DOHH2 (cell line): Measurements from ENCODE around the gene MATN3.

ENCODE experiments used
- EZH2phosphoT487 ChIP-seq: fragments of 200-600 bp; sonication (generic); IDR thresholded peaks from 2 replicates; pipeline ENCODE4 v1.6.1; 2017; ENCODE audit warnings: borderline replicate concordance, mild to moderate bottlenecking, antibody characterized with exemption, low read length, moderate library complexity, mixed read lengths
- TF ChIP-seq, protein P1 (sequence below): fragments of 200-600 bp; sonication (generic); IDR thresholded peaks from one replicate; pipeline ENCODE4 v1.5.1; 2014; ENCODE audit warnings: antibody characterized with exemption, mild to moderate bottlenecking, low read depth, low read length; ENCODE audit not compliant: poor library complexity, severe bottlenecking

DNA sequence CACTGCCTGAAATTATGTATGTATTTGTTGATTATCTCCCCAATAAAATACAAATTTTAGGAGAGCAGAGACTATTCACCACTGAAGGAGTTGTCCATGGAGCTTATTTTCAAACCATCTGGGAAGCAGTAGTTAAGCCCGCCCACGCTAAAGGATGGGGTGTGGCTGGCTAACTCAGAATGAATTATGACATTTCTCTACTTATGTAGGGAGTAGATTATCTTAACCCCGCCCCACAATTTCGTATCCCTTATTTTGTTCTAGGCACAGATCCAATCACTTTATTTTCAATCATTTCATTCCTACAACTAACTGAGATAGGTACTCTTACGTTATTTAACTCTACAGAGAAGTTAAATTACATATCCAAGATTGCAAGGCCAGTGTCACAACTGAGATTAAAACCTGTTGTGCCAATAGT, 40.4 kb upstream of the MATN3 start:
- TF ChIP-seq, protein P1, sequence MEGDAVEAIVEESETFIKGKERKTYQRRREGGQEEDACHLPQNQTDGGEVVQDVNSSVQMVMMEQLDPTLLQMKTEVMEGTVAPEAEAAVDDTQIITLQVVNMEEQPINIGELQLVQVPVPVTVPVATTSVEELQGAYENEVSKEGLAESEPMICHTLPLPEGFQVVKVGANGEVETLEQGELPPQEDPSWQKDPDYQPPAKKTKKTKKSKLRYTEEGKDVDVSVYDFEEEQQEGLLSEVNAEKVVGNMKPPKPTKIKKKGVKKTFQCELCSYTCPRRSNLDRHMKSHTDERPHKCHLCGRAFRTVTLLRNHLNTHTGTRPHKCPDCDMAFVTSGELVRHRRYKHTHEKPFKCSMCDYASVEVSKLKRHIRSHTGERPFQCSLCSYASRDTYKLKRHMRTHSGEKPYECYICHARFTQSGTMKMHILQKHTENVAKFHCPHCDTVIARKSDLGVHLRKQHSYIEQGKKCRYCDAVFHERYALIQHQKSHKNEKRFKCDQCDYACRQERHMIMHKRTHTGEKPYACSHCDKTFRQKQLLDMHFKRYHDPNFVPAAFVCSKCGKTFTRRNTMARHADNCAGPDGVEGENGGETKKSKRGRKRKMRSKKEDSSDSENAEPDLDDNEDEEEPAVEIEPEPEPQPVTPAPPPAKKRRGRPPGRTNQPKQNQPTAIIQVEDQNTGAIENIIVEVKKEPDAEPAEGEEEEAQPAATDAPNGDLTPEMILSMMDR, result no peak
- TF ChIP-seq EZH2phosphoT487, result no peak
